ENCODE results near the gene PPP1R11. TPM values are rescaled to one million over a fixed set of nuclear protein-coding genes. Genes with fewer than 3 reads are reported as not detected.

The PPP1R11 gene
- total and polyA plus RNA-seq, 2 of the 4 experiments (the other 2 are of a cell fraction): 15.6 to 46.0 TPM

GRCh38 chr6:30029588-30029987 lies 37.4 kb upstream of the PPP1R11 start:
- H2AK9ac ChIP-seq (replicated peaks; ENCODE audit: low read depth, low read length, poor library complexity): no peak overlapping the region
- no peaks in the 10 kb centered on the region for H3K27me3 ChIP-seq (ENCODE audit: control insufficient read depth, insufficient read depth, low read length)
- H2AFZ ChIP-seq (replicated peaks; ENCODE audit: low read length, poor library complexity): no peak overlapping the region
- no peak for DNase-seq
- H2AK5ac ChIP-seq (ENCODE audit: low read depth, low read length): no peak overlapping the region
- no CpG with 5 or more reads among the region's 1 CpG for WGBS, 2 experiments (ENCODE audit: extremely low coverage in 2 of 2, insufficient read length in 1 of 2)
- H3K23ac ChIP-seq (ENCODE audit: low read depth, low read length): no peak overlapping the region
- POLR2A ChIA-PET (ENCODE audit: unreplicated experiment): no interaction called here
- no peak overlapping the region for H4K8ac ChIP-seq (ENCODE audit: low read depth in 2 of 2, low read length in 2 of 2)
- no peak overlapping the region for H3K18ac ChIP-seq (ENCODE audit: low read depth, low read length)
- no peak overlapping the region for H3K4me2 ChIP-seq (ENCODE audit: low read depth, low read length)
- no peaks in the 10 kb centered on the region for H4K20me1 ChIP-seq (ENCODE audit: insufficient read depth, low read length)
- CTCF ChIA-PET: no interaction called here
- H3K14ac ChIP-seq (replicated peaks; ENCODE audit: low read depth, low read length): no peak overlapping the region
- no peak for ATAC-seq (ENCODE audit: low read depth)
- in situ Hi-C loops (cut with MboI; ENCODE audit: low sequenced_read_pairs) (no loop called here), dilution Hi-C loops (cut with HindIII; ENCODE audit: low sequenced_read_pairs, unreplicated experiment) (no loop called here), intact Hi-C loops (cut with micrococcal nuclease) (no loop called here)
- H4K5ac ChIP-seq (ENCODE audit: low read depth, low read length): no peak overlapping the region
- H3K79me1 ChIP-seq (ENCODE audit: low read depth in 1 of 2, low read length in 2 of 2): no peaks in the 10 kb centered on the region
- no peak overlapping the region for H2BK20ac ChIP-seq (ENCODE audit: low read depth, low read length)
- no peak overlapping the region for H2BK15ac ChIP-seq (ENCODE audit: low read depth, low read length)
- no TSS peak for BruUV-seq (replicated peaks)
- no peak overlapping the region for H3K9ac ChIP-seq (ENCODE audit: low read depth, low read length)
- H3K4ac ChIP-seq (ENCODE audit: low read depth, low read length): no peak overlapping the region
- H3K4me1 ChIP-seq (ENCODE audit: control insufficient read depth, insufficient read depth, low read length): no peaks in the 10 kb centered on the region; the same call in 1 of the 2 replicates
- H2BK120ac ChIP-seq (ENCODE audit: low read depth, low read length): no peak overlapping the region
- H3K27ac ChIP-seq (ENCODE audit: insufficient read depth, low read length): no peak overlapping the region
- TF ChIP-seq CEBPB (IDR thresholded peaks at IDR 0.05; ENCODE audit: low read depth, low read length): no peak
- no peak for TF ChIP-seq USF2 (IDR thresholded peaks at IDR 0.05; ENCODE audit: low read depth, low read length)
- no peak for TF ChIP-seq CTCF (conservative IDR thresholded peaks at IDR 0.05; ENCODE audit: low read depth, low read length)
- no peak for TF ChIP-seq MXI1 (IDR thresholded peaks at IDR 0.05; ENCODE audit: borderline replicate concordance, low read depth, low read length)
- TF ChIP-seq RAD21 (IDR thresholded peaks at IDR 0.05; ENCODE audit: low read length): no peak
- no peak for TF ChIP-seq SMC3 (IDR thresholded peaks at IDR 0.05; ENCODE audit: low read depth, low read length)
- H3K9me1 ChIP-seq (ENCODE audit: insufficient read depth, low read length): 0 out of 2 replicates have a peak, but pooled peaks cover under 1% of the 10 kb centered on the region
- H2BK5ac ChIP-seq (ENCODE audit: low read depth, low read length, poor library complexity, severe bottlenecking): no peak overlapping the region
- no peaks in the 10 kb centered on the region for H3K9me3 ChIP-seq (ENCODE audit: control insufficient read depth, insufficient read depth, low read length)
- no peak overlapping the region for H4K91ac ChIP-seq (ENCODE audit: insufficient read depth, low read depth, low read length)
- no peak overlapping the region for H3K56ac ChIP-seq (ENCODE audit: extremely low read depth, insufficient read depth, low read length)
- no peak overlapping the region for H3K4me3 ChIP-seq (ENCODE audit: insufficient read depth, low read depth, low read length)
- H3K36me3 ChIP-seq (ENCODE audit: control insufficient read depth, insufficient read depth, low read length): no peaks in the 10 kb centered on the region; the same call in 1 of the 2 replicates

Data from IMR-90 (cell line).